Activated gamma-delta T cell treated with Interleukin-2 at 50 U/mL for 16 hours (primary cell): ENCODE measurements around the gene TEX10.
A peak's percentile ranks its signal among the peaks of the same experiment; 100 is the strongest.
"Not testable (repeated sequence)": the region's sequence is repeated elsewhere in the genome, so short reads cannot be mapped to it uniquely, and the experiment has no call there.

ENCODE experiments used
- DNase-seq: peaks from one replicate; pipeline ENCODE4 v3.0.0-alpha.2; 2020

The TEX10 gene

GRCh38 chr9:100352727-100353505 lies at the start of gene TEX10:
TEX10 (minus strand) TSS chr9:100352942; CDS start chr9:100349363, 3,579 bp downstream.
- DNase-seq: peak; percentile 87

GRCh38 chr9:100401042-100401441 lies 48.3 kb upstream of the TEX10 start:
- DNase-seq: no peak

GRCh38 chr9:100397529-100398266 lies 45.0 kb upstream of the TEX10 start:
- no peak for DNase-seq

- no peak for DNase-seq
Observed at GRCh38 chr9:100396769-100397168, 44.0 kb upstream of the TEX10 start.

- no peak for DNase-seq
Observed at GRCh38 chr9:100394816-100395215, 42.1 kb upstream of the TEX10 start.

GRCh38 chr9:100394032-100394695 lies 41.4 kb upstream of the TEX10 start:
- DNase-seq: no peak

- not testable (repeated sequence) for DNase-seq
Observed at GRCh38 chr9:100392989-100393388, 40.2 kb upstream of the TEX10 start.

- DNase-seq: no peak
Observed at GRCh38 chr9:100379862-100380261, 27.1 kb upstream of the TEX10 start.

GRCh38 chr9:100377015-100377414 lies 24.3 kb upstream of the TEX10 start:
- no peak for DNase-seq

- DNase-seq: no peak
Observed at GRCh38 chr9:100375658-100376057, 22.9 kb upstream of the TEX10 start.

- no peak for DNase-seq
Observed at GRCh38 chr9:100372648-100373047, 19.9 kb upstream of the TEX10 start.

- DNase-seq: no peak
Observed at GRCh38 chr9:100370064-100370723, 17.5 kb upstream of the TEX10 start.

GRCh38 chr9:100368672-100369071 lies 15.9 kb upstream of the TEX10 start:
- no peak for DNase-seq

GRCh38 chr9:100366121-100366520 lies 13.4 kb upstream of the TEX10 start:
- DNase-seq: no peak

- DNase-seq: no peak
Observed at GRCh38 chr9:100364013-100364412, 11.3 kb upstream of the TEX10 start.

- no peak for DNase-seq
Observed at GRCh38 chr9:100359057-100359456, 6.3 kb upstream of the TEX10 start.

GRCh38 chr9:100357501-100357900 lies 4.8 kb upstream of the TEX10 start:
- DNase-seq: no peak

GRCh38 chr9:100355561-100355960 lies 2.8 kb upstream of the TEX10 start:
- no peak for DNase-seq

GRCh38 chr9:100354121-100354800 lies 1.5 kb upstream of the TEX10 start:
- no peak for DNase-seq

GRCh38 chr9:100352201-100352726 lies 478 bp downstream of the TEX10 start:
- peak; percentile 4 for DNase-seq

- no peak for DNase-seq
Observed at GRCh38 chr9:100351508-100351907, 1.2 kb downstream of the TEX10 start.

GRCh38 chr9:100350188-100350587 lies 2.6 kb downstream of the TEX10 start:
- DNase-seq: no peak
